ENCODE results near the gene MTF2.
"Not testable (repeated sequence)": the region's sequence is repeated elsewhere in the genome, so short reads cannot be mapped to it uniquely, and the experiment has no call there.

Gene MTF2

GRCh38 chr1:93142161-93142560, 63.1 kb downstream of the MTF2 start:
- no peak for DNase-seq (ENCODE audit: low read depth in 2 of 2)

GRCh38 chr1:93143136-93143535, 64.1 kb downstream of the MTF2 start:
- DNase-seq (ENCODE audit: low read depth in 2 of 2): no peak

GRCh38 chr1:93143769-93144168, 64.7 kb downstream of the MTF2 start:
- no peak for DNase-seq (ENCODE audit: low read depth in 2 of 2)

- DNase-seq (ENCODE audit: low read depth in 2 of 2): no peak
These were observed 68.9 kb downstream of the MTF2 start for GRCh38 chr1:93148001-93148400.

GRCh38 chr1:93150729-93151128, 71.6 kb downstream of the MTF2 start:
- DNase-seq (ENCODE audit: low read depth in 2 of 2): no peak

GRCh38 chr1:93151474-93151873, 72.4 kb downstream of the MTF2 start:
- DNase-seq (ENCODE audit: low read depth in 2 of 2): no peak

- DNase-seq (ENCODE audit: low read depth in 2 of 2): no peak
These were observed 73.8 kb downstream of the MTF2 start for GRCh38 chr1:93152835-93153234.

GRCh38 chr1:93154898-93155297, 75.8 kb downstream of the MTF2 start:
- DNase-seq (ENCODE audit: low read depth in 2 of 2): no peak

- no peak for DNase-seq (ENCODE audit: low read depth in 2 of 2)
These were observed 76.3 kb downstream of the MTF2 start for GRCh38 chr1:93155335-93155734.

- DNase-seq (ENCODE audit: low read depth in 2 of 2): no peak
These were observed 80.3 kb downstream of the MTF2 start for GRCh38 chr1:93159337-93159736.

GRCh38 chr1:93163314-93163713, 84.2 kb downstream of the MTF2 start:
- DNase-seq (ENCODE audit: low read depth in 2 of 2): not testable (repeated sequence)

GRCh38 chr1:93164816-93165215, 85.7 kb downstream of the MTF2 start:
- DNase-seq (ENCODE audit: low read depth in 2 of 2): no peak

- DNase-seq (ENCODE audit: low read depth in 2 of 2): not testable (repeated sequence)
These were observed 86.8 kb downstream of the MTF2 start for GRCh38 chr1:93165895-93166294.

GRCh38 chr1:93167006-93167405, 87.9 kb downstream of the MTF2 start:
- no peak for DNase-seq (ENCODE audit: low read depth in 2 of 2)

GRCh38 chr1:93170141-93170678, 91.1 kb downstream of the MTF2 start:
- not testable (repeated sequence) for DNase-seq (ENCODE audit: low read depth in 2 of 2)

GRCh38 chr1:93171549-93172034, 92.5 kb downstream of the MTF2 start:
- no peak for DNase-seq (ENCODE audit: low read depth in 2 of 2)

GRCh38 chr1:93172778-93173177, 93.7 kb downstream of the MTF2 start:
- DNase-seq (ENCODE audit: low read depth in 2 of 2): no peak

GRCh38 chr1:93174638-93175037, 95.6 kb downstream of the MTF2 start:
- not testable (repeated sequence) for DNase-seq (ENCODE audit: low read depth in 2 of 2)

- no peak for DNase-seq (ENCODE audit: low read depth in 2 of 2)
These were observed 98.9 kb downstream of the MTF2 start for GRCh38 chr1:93177991-93178390.

GRCh38 chr1:93178418-93178817, 99.3 kb downstream of the MTF2 start:
- no peak for DNase-seq (ENCODE audit: low read depth in 2 of 2)

GRCh38 chr1:93179886-93180722, 101.0 kb downstream of the MTF2 start, which contains the start of gene TMED5:
Gene TMED5, minus strand, starts transcription at chr1:93180413. Its CDS starts 171 bp downstream, at chr1:93180242.
- peak; percentile 92 to 93 for DNase-seq (ENCODE audit: low read depth in 2 of 2)

- DNase-seq (ENCODE audit: low read depth in 2 of 2): peak in 1 of 2 donors; percentile 33
These were observed 101.9 kb downstream of the MTF2 start, which contains the start of gene CCDC18 for GRCh38 chr1:93180723-93181613. Gene CCDC18, plus strand, starts transcription at chr1:93180724. Its CDS starts 2,638 bp downstream, at chr1:93183362.

Data from stimulated activated CD8-positive, alpha-beta memory T cell treated with anti-CD3 and anti-CD28 coated beads, Interleukin-2, amount 100 ng/mL, for 1 hour (primary cell).